GM18873 (cell line): ENCODE results near the gene ZBTB20.

ENCODE experiments used
- ATAC-seq: cut with Tn5 transposase; IDR thresholded peaks from one replicate; pipeline ENCODE4 v1.9.1; 2021; ENCODE audit warnings: mild to moderate bottlenecking, moderate library complexity, moderate number of reproducible peaks; ENCODE audit not compliant: unreplicated experiment, low FRiP score

The ZBTB20 gene

GRCh38 chr3:114659109-114660061 is 487.7 kb downstream of the ZBTB20 start:
- no peak for ATAC-seq

DNA sequence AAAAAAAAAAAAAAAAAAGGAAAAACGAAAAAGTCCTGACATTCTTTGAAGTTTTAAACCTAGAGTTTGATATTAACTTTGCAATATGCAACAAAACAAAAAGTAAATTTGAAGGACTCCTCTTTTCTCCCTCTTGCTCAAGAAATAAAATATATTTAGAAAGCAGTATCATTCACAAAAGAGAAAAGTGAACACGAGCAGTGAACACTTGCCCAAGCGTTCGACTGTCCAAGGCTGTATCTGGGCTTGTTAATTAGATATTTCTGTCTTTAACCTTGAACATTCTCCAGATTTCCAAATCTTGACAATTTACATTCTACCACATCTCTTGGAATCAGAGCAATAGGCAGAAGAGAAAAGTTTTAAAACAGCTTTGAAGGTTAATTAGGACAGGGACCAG is 495.5 kb downstream of the ZBTB20 start:
- ATAC-seq, result no peak

- no peak for ATAC-seq
Observed at GRCh38 chr3:114650808-114651207, 496.3 kb downstream of the ZBTB20 start.

DNA sequence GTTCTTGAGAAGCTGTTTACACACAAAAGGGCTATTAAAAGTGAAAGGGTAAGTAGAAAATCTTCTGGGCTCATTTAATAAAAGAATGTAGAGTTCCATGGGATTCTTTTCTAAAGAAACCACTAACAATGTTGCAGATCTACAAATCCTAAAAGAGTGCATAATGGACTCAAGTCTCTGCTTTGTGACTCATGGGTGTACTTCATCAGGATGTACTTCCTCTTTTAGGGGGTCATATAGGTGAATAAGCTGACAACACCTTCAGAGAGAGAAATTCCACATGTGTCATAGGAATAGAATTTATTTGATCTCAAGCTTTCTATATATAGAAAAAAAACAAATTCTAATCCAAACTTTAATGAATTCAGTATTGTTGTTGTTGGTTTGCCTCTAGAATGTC is 497.8 kb downstream of the ZBTB20 start:
- ATAC-seq, result no peak

DNA sequence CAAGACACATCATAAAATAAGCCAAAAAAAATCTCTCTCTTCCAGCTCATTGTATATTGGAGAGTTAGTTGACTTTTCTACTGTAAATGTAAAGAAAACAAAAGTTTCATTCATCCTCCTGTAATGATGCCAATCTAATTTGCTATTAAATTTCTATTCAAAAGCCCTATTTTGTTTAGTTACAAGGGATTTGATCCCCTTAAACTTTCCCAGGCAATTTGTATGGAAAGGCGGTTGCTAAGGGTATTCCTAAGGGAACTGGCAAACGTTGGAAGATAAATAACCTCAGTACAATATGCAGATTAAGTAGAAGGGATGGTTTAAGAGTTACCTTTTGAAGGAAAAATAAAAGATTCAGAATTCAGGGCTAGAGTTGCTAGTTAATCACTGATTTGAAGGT is 500.6 kb downstream of the ZBTB20 start:
- ATAC-seq, result no peak

- ATAC-seq, result no peak
Observed at GRCh38 chr3:114645392-114645791, 501.7 kb downstream of the ZBTB20 start.

DNA sequence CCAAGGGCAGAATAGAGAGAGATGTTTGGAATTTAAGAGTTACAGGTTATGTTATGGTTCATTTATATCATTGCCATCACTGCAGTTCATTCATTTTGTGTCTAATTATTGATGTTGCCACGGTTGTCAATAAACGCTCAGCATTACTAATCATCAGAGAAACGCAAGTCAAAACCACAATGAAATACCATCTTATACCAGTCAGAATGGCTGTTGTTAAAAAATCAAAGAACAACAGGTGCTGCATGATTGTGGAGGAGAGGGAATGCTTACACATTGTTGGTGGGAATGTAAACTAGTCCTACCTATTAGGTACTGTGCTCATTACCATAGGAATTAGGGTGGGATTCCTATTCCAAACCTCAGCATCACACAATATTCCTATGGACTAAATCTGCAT is 502.7 kb downstream of the ZBTB20 start:
- no peak for ATAC-seq

GRCh38 chr3:114642951-114643741 is 503.9 kb downstream of the ZBTB20 start:
- ATAC-seq, result no peak

- no peak for ATAC-seq
Observed at GRCh38 chr3:114640126-114640525, 507.0 kb downstream of the ZBTB20 start.

DNA sequence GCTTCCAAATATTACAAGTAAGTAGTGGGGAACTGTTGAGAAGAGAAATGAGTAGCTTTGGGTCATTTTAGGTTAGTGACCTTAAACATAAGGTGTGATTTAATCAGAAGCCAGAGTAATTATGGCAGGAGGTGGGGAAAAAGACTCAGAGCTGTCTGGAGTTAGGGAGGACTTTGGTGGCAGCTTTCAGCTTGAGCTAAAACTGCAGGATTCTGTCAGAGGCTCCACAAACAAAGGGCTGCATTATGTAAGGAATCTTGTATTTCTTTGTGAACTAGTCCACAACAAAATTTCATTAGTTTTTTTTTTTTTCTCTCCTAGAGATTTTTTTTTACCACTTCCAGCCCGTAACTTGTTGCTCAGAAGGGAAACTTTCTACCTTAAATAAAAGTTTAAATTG is 507.9 kb downstream of the ZBTB20 start:
- no peak for ATAC-seq

- no peak for ATAC-seq
Observed at GRCh38 chr3:114635878-114636277, 511.2 kb downstream of the ZBTB20 start.

DNA sequence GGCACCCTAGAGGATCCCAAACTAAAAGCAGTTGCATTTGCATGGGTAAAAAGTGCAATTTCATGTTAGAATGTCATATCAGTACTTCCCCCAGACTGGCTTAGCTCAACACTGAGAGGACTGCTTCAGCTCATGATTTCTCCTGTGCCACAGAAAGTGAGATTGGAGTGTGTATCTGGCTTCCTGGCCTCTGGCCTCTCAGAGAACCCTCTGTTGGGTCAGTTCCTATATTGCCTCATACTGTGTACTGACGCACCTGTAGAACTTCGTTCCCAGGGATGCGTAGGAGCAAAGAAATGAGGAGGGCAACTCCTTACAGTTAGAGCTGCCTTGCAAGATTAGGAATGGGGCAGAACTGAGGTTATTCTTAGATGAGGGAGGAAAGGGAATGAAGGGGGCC is 512.5 kb downstream of the ZBTB20 start:
- no peak for ATAC-seq

DNA sequence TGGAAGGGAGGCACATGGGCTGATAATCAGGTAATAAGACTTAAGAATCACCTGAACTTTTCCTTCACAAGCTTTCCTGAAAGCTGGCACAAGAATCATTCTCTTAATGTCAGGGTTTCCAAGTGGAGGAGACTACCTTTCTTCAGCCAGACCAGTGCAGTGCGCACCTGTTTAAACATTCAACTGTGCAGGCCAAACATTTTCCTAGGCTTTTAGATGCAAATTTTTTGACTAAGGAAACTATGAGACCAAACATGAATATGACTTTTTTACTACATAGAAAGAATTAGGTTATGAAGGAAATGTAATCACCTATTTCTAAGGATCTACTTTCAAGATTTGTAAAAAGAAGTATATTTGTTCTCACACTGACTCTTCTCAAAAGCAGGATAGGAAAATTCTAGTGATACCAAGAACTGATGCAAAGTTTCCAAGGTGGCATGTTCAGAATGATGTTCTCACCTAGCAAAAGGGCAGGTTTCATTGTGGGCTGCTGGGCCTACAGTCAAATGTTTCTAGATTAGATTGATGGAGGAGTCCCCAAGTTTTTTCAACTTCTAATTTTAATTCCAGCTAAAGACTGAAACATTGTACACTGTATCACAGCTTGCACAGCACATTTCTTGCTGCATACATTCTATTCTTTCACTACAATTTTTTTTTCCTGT is 514.2 kb downstream of the ZBTB20 start:
- ATAC-seq, result no peak

- ATAC-seq, result no peak
Observed at GRCh38 chr3:114627770-114628169, 519.3 kb downstream of the ZBTB20 start.

- no peak for ATAC-seq
Observed at GRCh38 chr3:114626751-114627150, 520.3 kb downstream of the ZBTB20 start.

DNA sequence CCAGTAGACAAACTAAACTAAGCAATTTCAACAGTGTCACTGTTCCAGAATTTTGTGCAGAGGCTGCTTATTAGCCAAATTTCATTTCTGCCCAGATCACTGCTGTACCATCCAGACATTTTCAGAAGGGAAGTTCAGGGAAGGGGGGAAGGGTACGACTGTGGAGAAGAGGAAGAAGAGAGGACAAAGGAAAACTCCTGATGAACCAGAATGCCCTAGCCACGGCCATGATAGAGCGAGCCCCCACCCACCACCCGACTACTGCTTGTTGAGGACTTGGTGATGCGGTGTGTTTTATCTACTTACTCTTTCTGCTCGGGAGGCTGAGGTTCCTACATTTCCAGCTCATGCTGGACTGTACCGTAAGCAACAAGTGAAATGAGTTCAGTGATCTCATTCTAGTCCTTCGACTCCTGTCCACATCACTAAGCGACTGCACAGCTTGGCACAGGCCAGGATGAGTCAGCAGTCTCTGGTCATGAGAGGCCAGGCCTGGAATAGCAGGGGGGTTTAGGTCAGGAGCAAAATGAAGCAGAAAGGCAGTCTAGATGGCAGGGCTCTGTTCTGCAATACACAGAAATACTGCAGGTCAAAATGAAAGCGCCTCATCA is 522.4 kb downstream of the ZBTB20 start:
- no peak for ATAC-seq

DNA sequence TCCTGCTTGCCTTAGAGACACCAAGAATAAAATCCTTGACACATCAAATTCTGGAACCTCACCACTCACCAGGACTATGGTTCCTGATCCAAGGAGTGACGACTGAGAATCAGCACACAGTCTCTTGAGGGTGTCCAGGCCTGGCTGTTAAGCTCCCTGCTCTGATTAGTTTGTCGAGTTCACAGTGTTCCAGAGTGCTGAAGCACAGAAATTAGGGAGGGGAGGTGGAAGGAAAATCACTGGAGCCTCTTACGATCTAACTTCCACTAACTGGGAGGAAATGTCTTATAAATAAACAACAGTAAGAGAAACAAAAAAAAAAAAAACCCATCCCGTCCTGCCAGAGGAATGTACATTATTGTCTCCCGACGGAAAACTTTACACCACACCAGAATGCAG is 523.0 kb downstream of the ZBTB20 start:
- no peak for ATAC-seq

DNA sequence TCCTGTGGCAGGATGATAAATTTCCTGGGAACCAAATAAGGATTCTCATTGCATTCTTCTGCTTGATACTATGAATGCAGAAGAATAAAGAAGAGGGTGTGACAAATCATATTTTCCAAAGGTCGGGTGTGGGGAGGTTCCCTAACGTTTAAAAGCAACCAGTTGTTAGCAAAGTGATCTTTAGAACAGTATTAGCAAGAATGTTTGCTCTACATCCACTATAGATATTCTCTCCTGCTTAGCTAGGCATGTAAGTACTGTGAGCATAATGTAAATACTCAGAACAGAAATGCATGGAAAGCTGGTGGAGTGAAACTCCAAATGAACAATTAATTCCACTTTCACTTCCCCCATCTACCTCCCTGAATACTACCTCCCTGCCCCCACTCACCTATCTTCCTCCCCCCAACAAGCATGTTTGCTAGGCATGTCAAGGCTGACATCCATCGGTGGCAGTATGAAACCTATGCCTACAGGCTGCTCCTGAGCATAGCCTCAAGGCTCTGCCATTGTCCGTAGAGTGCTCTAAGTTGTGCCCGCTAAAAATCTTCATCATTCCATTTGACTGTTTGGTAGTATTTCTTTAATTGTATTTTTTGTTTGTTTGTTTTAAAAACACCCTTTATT is 523.6 kb downstream of the ZBTB20 start:
- ATAC-seq, result no peak

GRCh38 chr3:114622001-114622400 is 525.1 kb downstream of the ZBTB20 start:
- ATAC-seq, result no peak

- no peak for ATAC-seq
Observed at GRCh38 chr3:114619771-114620170, 527.3 kb downstream of the ZBTB20 start.
